Measurements from ENCODE around the gene BCL6. TPM values are rescaled to one million over a fixed set of nuclear protein-coding genes. Genes with fewer than 3 reads are reported as not detected.

Gene BCL6
- total and polyA plus RNA-seq, 12 donors: 27.9 to 154 (median 47.6) TPM

- ATAC-seq (peak in 3 of 8 donors; percentile 15 to 47 (median 41)), DNase-seq (peak in 1 of 2 donors; percentile 18)
- Histone ChIP-seq H3K9me3 (no peaks in the 10 kb centered on the region), H3K4me3 (no peak overlapping the region), H3K36me3 (no peaks in the 10 kb centered on the region), H3K27me3 (no peaks in the 10 kb centered on the region), H3K27ac (peak overlapping the region in 1 of 10 donors; percentile 87), H3K4me1 (peaks cover 0 to 68% (median 15%) of the 10 kb centered on the region in 9 donors)
- TF ChIP-seq CTCF (IDR thresholded peaks at IDR 0.05): no peak
- intact Hi-C loops (cut with DNase I): loop anchor here in 1 of 10 donors (10.0 kb wide), 1 partner anchor 141 kb away; no protein-coding TSS in a partner anchor
- WGBS, 2 donors: 79% methylated on average over 8 of the region's 8 CpGs
Observed at GRCh38 chr3:187774185-187774789, 29.0 kb upstream of the BCL6 start.

GRCh38 chr3:187773233-187774184 is 28.2 kb upstream of the BCL6 start:
- intact Hi-C loops (cut with DNase I): loop anchor here in 1 of 10 donors (10.0 kb wide), 1 partner anchor 141 kb away; no protein-coding TSS in a partner anchor
- Histone ChIP-seq H3K36me3 (no peaks in the 10 kb centered on the region), H3K27me3 (no peaks in the 10 kb centered on the region), H3K27ac (peak overlapping the region in 2 of 10 donors; percentile 6 to 87), H3K4me3 (peak overlapping the region in 1 of 10 donors; percentile 33), H3K4me1 (peaks cover 0 to 61% (median 16%) of the 10 kb centered on the region in 9 donors), H3K9me3 (no peaks in the 10 kb centered on the region)
- DNase-seq (no peak), ATAC-seq (peak in 7 of 8 donors; percentile 27 to 74 (median 42))
- 87 to 88% methylated on average over 19 of the region's 19 CpGs for WGBS, 2 donors
- TF ChIP-seq CTCF (IDR thresholded peaks at IDR 0.05): no peak

GRCh38 chr3:187770224-187770623 is 25.0 kb upstream of the BCL6 start:
- Histone ChIP-seq H3K27me3 (no peaks in the 10 kb centered on the region), H3K4me3 (no peak overlapping the region), H3K9me3 (no peaks in the 10 kb centered on the region), H3K36me3 (no peaks in the 10 kb centered on the region), H3K27ac (peak overlapping the region in 2 of 10 donors; percentile 32 to 34), H3K4me1 (peaks cover 0 to 31% (median 7%) of the 10 kb centered on the region in 9 donors)
- DNase-seq (no peak), ATAC-seq (no peak)
- TF ChIP-seq CTCF (IDR thresholded peaks at IDR 0.05): no peak
- 93 to 95% methylated on average over 1 of the region's 1 CpG for WGBS, 2 donors
- intact Hi-C loops (cut with DNase I): loop anchor here in 1 of 10 donors (10.0 kb wide), 1 partner anchor 145 kb away; no protein-coding TSS in a partner anchor

GRCh38 chr3:187769771-187770170 is 24.5 kb upstream of the BCL6 start:
- ATAC-seq: peak in 1 of 8 donors; percentile 61
- Histone ChIP-seq H3K27ac (peak overlapping the region in 5 of 10 donors; percentile 7 to 34 (median 31)), H3K4me1 (peaks cover 0 to 27% (median 3%) of the 10 kb centered on the region in 9 donors), H3K9me3 (no peaks in the 10 kb centered on the region), H3K27me3 (no peaks in the 10 kb centered on the region), H3K36me3 (no peaks in the 10 kb centered on the region), H3K4me3 (no peak overlapping the region)
- no peak for DNase-seq
- intact Hi-C loops (cut with DNase I): loop anchor here in 1 of 10 donors (10.0 kb wide), 1 partner anchor 145 kb away; no protein-coding TSS in a partner anchor
- WGBS, 2 donors: 9 to 14% methylated on average over 2 of the region's 2 CpGs
- no peak for TF ChIP-seq CTCF (IDR thresholded peaks at IDR 0.05)

Data from heart right ventricle (tissue), 16 donors.